HepG2 (cell line): ENCODE data around the gene POLR2H. TPM values are rescaled to one million over a fixed set of nuclear protein-coding genes. Genes with fewer than 3 reads are reported as not detected.

Experiments
- ATAC-seq: fragments of 200-7000 bp; cut with Tn5 transposase; 3 replicates; pipeline ENCODE4 v1.9.1; 2020; ENCODE audit warnings: mild to moderate bottlenecking, moderate library complexity
- BruUV-seq: library from RNA; stranded (reverse); fragments of 400-500 nt; replicated peaks from 2 replicates; lab custom pipeline; 2021; lab: Mats Ljungman, UMichigan
- CTCF ChIA-PET: fragments of 300-600 bp; formaldehyde crosslinking; extraction: SDS; loops from one replicate; lab custom pipeline; 2021; ENCODE audit warnings: low total read pairs, inconsistent platforms, low intra/inter-chr PET ratio; lab: Yijun Ruan, JAX
- POLR2A ChIA-PET: fragments of 350-600 bp; sonication (Branson Sonifier 250); formaldehyde crosslinking; loops from one replicate; lab custom pipeline; 2020; ENCODE audit warnings: antibody characterized with exemption, inconsistent platforms; lab: Yijun Ruan, JAX
- DNase-seq: peaks from one replicate; pipeline ENCODE4 v3.0.0-alpha.2; 2015; ENCODE audit warnings: low spot score
- FAIRE-seq: peaks from 3 replicates; lab custom pipeline; 2011; peaks lifted over from hg19 to GRCh38; lab: Jason Lieb, UNC
- H2AFZ ChIP-seq: one replicate; pipeline ENCODE4 v1.6.1; 2011; ENCODE audit warnings: low read length, inconsistent platforms
- H3K27ac ChIP-seq: fragments of 300-600 bp; 3 replicates; pipeline ENCODE4 v1.8.0; 2011; ENCODE audit warnings: mixed run types, mild to moderate bottlenecking, mixed read lengths, low read length, inconsistent platforms; ENCODE audit not compliant: insufficient read depth; ENCODE audit errors: extremely low read length
- H3K27me3 ChIP-seq, 2 experiments: fragments of 200-600 bp in 1 of 2; 2 replicates in 1 of 2; 3 replicates in 1 of 2; pipeline versions ENCODE4 v1.6.0 to v1.8.0; 2011; ENCODE audit warnings: low read length in 2 of 2, mild to moderate bottlenecking in 2 of 2, moderate library complexity in 2 of 2, inconsistent platforms in 1 of 2; ENCODE audit not compliant: insufficient read depth in 2 of 2, control insufficient read depth in 1 of 2
- H3K36me3 ChIP-seq, 2 experiments: fragments of 200-600 bp in 1 of 2; replicated peaks in 1 of 2; 2 replicates in 1 of 2; 3 replicates in 1 of 2; pipeline versions ENCODE4 v1.5.1 to v1.8.0; 2011; ENCODE audit warnings: low read length in 2 of 2, inconsistent platforms in 1 of 2; ENCODE audit not compliant: insufficient read depth in 2 of 2, control insufficient read depth in 1 of 2
- H3K4me1 ChIP-seq: 2 replicates; pipeline ENCODE4 v1.5.1; 2012; ENCODE audit warnings: low read length, inconsistent platforms; ENCODE audit not compliant: insufficient read depth
- H3K4me2 ChIP-seq: 2 replicates; pipeline ENCODE4 v1.6.0; 2011; ENCODE audit warnings: low read depth, low read length, inconsistent platforms
- H3K4me3 ChIP-seq, 3 experiments: fragments of 200-600 bp in 1 of 3; sonication (generic), shearing (Covaris generic) in 1 of 3; replicated peaks in 1 of 3; 2 replicates each; pipeline ENCODE4 v1.5.1; 2011 to 2016; ENCODE audit warnings: low read length in 3 of 3, inconsistent platforms in 2 of 3, low read depth in 2 of 3, mild to moderate bottlenecking in 2 of 3, control low read depth in 1 of 3, mixed read lengths in 1 of 3; ENCODE audit not compliant: insufficient read depth in 1 of 3
- H3K79me2 ChIP-seq: one replicate; pipeline ENCODE4 v1.6.1; 2011; ENCODE audit warnings: low read length, inconsistent platforms; ENCODE audit not compliant: insufficient read depth
- H3K9ac ChIP-seq: 2 replicates; pipeline ENCODE4 v1.6.0; 2011; ENCODE audit warnings: mild to moderate bottlenecking, low read depth, low read length, inconsistent platforms; ENCODE audit not compliant: insufficient read depth
- H3K9me3 ChIP-seq: 2 replicates; pipeline ENCODE4 v1.5.1; 2012; ENCODE audit warnings: mild to moderate bottlenecking, low read length
- H4K20me1 ChIP-seq: 2 replicates; pipeline ENCODE4 v1.6.0; 2011; ENCODE audit warnings: inconsistent platforms, mild to moderate bottlenecking, low read length, moderate library complexity; ENCODE audit not compliant: insufficient read depth
- BRCA1 ChIP-seq: sonication (generic); formaldehyde crosslinking; IDR thresholded peaks from 2 replicates; pipeline ENCODE4 v1.4.0; 2020; ENCODE audit warnings: missing genetic modification reagents
- CHD2 ChIP-seq: IDR thresholded peaks from 2 replicates; pipeline ENCODE4 v1.6.1; 2011; ENCODE audit warnings: low read depth, low read length, improper control_type of control experiment
- DBP ChIP-seq: sonication (generic); formaldehyde crosslinking; IDR thresholded peaks from 2 replicates; pipeline ENCODE4 v1.4.0; 2020; ENCODE audit warnings: missing genetic modification reagents; ENCODE audit errors: not compliant biosample characterization
- HMGXB4 ChIP-seq, 2 experiments: sonication (generic) in 1 of 2; formaldehyde crosslinking in 1 of 2; IDR thresholded peaks; 2 replicates each; pipeline versions ENCODE4 v1.4.0 to v1.6.1; 2018 to 2020; ENCODE audit warnings: missing genetic modification reagents in 2 of 2, borderline replicate concordance in 1 of 2, low read depth in 1 of 2, mild to moderate bottlenecking in 1 of 2, missing biosample characterization in 1 of 2
- KAT2B ChIP-seq: fragments of 150-350 bp; IDR thresholded peaks from 2 replicates; pipeline ENCODE4 v1.6.1; 2014; ENCODE audit warnings: low read depth, low read length, borderline replicate concordance
- KDM2A ChIP-seq: sonication (generic); formaldehyde crosslinking; IDR thresholded peaks from 2 replicates; pipeline ENCODE4 v1.4.0; 2020; ENCODE audit warnings: low read depth, missing genetic modification reagents, borderline replicate concordance
- MAX ChIP-seq: IDR thresholded peaks from 2 replicates; pipeline ENCODE4 v1.6.1; 2012; ENCODE audit warnings: inconsistent platforms
- MEIS2 ChIP-seq: sonication (generic); formaldehyde crosslinking; IDR thresholded peaks from 2 replicates; pipeline ENCODE4 v1.9.0; 2021; ENCODE audit warnings: mild to moderate bottlenecking, missing genetic modification reagents
- MXD3 ChIP-seq: IDR thresholded peaks from 2 replicates; pipeline ENCODE4 v1.6.1; 2016; ENCODE audit warnings: mild to moderate bottlenecking, missing biosample characterization, missing genetic modification reagents
- POGZ ChIP-seq: sonication (generic); formaldehyde crosslinking; IDR thresholded peaks from 2 replicates; pipeline ENCODE4 v1.4.0; 2020; ENCODE audit warnings: mild to moderate bottlenecking, missing genetic modification reagents
- RAD21 ChIP-seq: fragments of 450-650 bp; formaldehyde crosslinking; IDR thresholded peaks from 2 replicates; pipeline ENCODE4 v1.5.0; 2020; ENCODE audit warnings: mild to moderate bottlenecking
- SOX6 ChIP-seq, 2 experiments: fragments of 450-650 bp in 1 of 2; sonication (generic) in 1 of 2; formaldehyde crosslinking in 1 of 2; IDR thresholded peaks; 2 replicates each; pipeline versions ENCODE4 v1.4.0 to v1.6.1; 2017 to 2020; ENCODE audit warnings: antibody characterized with exemption in 1 of 2, mild to moderate bottlenecking in 1 of 2, missing genetic modification reagents in 1 of 2
- SRY ChIP-seq: sonication (generic); formaldehyde crosslinking; IDR thresholded peaks from 2 replicates; pipeline ENCODE4 v1.8.0; 2022; ENCODE audit warnings: mild to moderate bottlenecking, missing genetic modification reagents
- TEAD3 ChIP-seq: optimal IDR thresholded peaks from 2 replicates; pipeline ENCODE3; 2016; ENCODE audit warnings: borderline replicate concordance
- ZNF280D ChIP-seq: sonication (generic); formaldehyde crosslinking; IDR thresholded peaks from 2 replicates; pipeline ENCODE4 v1.5.1; 2020; ENCODE audit warnings: mild to moderate bottlenecking, missing genetic modification reagents
- ZNF292 ChIP-seq: sonication (generic); formaldehyde crosslinking; IDR thresholded peaks from 2 replicates; pipeline ENCODE4 v1.8.1; 2022; ENCODE audit warnings: mild to moderate bottlenecking, low read depth, missing genetic modification reagents, borderline replicate concordance
- WGBS: methylation state at CpG from one replicate; pipeline ENCODE4 v1.1.6; 2017; ENCODE audit warnings: low lambda C conversion rate; 5-methylcytosine and 5-hydroxymethylcytosine counted together
- in situ Hi-C: cut with HindIII; loops from 2 replicates; pipeline ENCODE4 v1.10.0; 2017; ENCODE audit warnings: low pct_unique_long_range_greater_than_20kb; ENCODE audit not compliant: extremely low pct_ligation_motif_present
- intact Hi-C: fragments of 100-400 bp; cut with micrococcal nuclease; formaldehyde crosslinking; loops from one replicate; pipeline ENCODE4 v1.10.0; 2022; ENCODE audit not compliant: unreplicated experiment
- polyA plus RNA-seq, 8 experiments: library from polyadenylated mRNA; depleted of rRNA in 3 of 8; stranded (reverse) in 7 of 8; unstranded in 1 of 8; fragments of >200 nt; fragmentation: Illumina TruSeq in 4 of 8; extraction: Trizol in 4 of 8; gene quantifications; 2 replicates each; pipeline versions ENCODE4 v1.2.1 to v1.2.3, GENCODE V29; 2011 to 2016; ENCODE audit warnings: low read depth in 4 of 8, missing spikeins in 1 of 8, mixed read lengths in 1 of 8; ENCODE audit not compliant: insufficient read depth in 1 of 8
- total RNA-seq, 5 experiments: library from RNA; depleted of rRNA; stranded (reverse); fragments of >200 nt; fragmentation: Illumina TruSeq; extraction: Trizol; gene quantifications; 2 replicates each; pipeline ENCODE4 v1.2.3, GENCODE V29; 2016; ENCODE audit warnings: low read depth in 1 of 5

Gene POLR2H
- total and polyA plus RNA-seq, 2 of the 13 experiments (the other 11 are each of a cell fraction or from before 2014, with no cell fraction given) = 118 to 194 TPM

GRCh38 chr3:184417619-184418327 lies 56.3 kb downstream of the POLR2H start:
- intact Hi-C loops = loop anchor here (2.0 to 5.0 kb wide), 5 partner anchors 39 to 125 kb away; partner anchors contain the start of gene THPO
- H4K20me1 ChIP-seq = no peaks in the 10 kb centered on the region
- ChIA-PET CTCF (interaction anchor here (0.6 to 1.0 kb wide), 2 partner anchors 47 to 103 kb away, joined by 3 read pairs; no protein-coding TSS in a partner anchor), POLR2A (interaction anchor here (0.7 to 1.8 kb wide), 2 partner anchors 46 kb away, joined by 3 to 7 read pairs; no protein-coding TSS in a partner anchor)
- no peak overlapping the region for H3K9ac ChIP-seq
- H3K27ac ChIP-seq = peak overlapping the region; percentile 74
- no TSS peak for BruUV-seq
- H3K9me3 ChIP-seq = peaks cover 3% of the 10 kb centered on the region; the same call in 1 of the 2 replicates
- H3K27me3 ChIP-seq = no peaks in the 10 kb centered on the region
- H3K4me3 ChIP-seq = peak overlapping the region in 1 of 3 experiments; percentile 52; a peak in 2 of 6 replicates
- ATAC-seq (peak; percentile 71), DNase-seq (peak; percentile 56), FAIRE-seq (peak; percentile 73)
- no peak overlapping the region for H2AFZ ChIP-seq
- 23% methylated on average over 11 of the region's 14 CpGs for WGBS
- no peaks in the 10 kb centered on the region for H3K36me3 ChIP-seq
- H3K4me2 ChIP-seq = peak overlapping the region; percentile 68
- in situ Hi-C loops = no loop called here
- H3K79me2 ChIP-seq = no peaks in the 10 kb centered on the region
- peaks cover 41% of the 10 kb centered on the region for H3K4me1 ChIP-seq
- TF ChIP-seq MAX (peak; percentile 69; the same call in 1 of the 2 replicates), KAT2B (no peak), MXD3 (CRISPR knock-in tag) (no peak), ZNF292 (CRISPR knock-in tag) (0 out of 2 replicates have a peak, but pooled peaks have one; percentile 26), KDM2A (CRISPR knock-in tag) (peak; percentile 40; the same call in 1 of the 2 replicates), ZNF280D (CRISPR knock-in tag) (no peak), RAD21 (CRISPR knock-in tag) (peak; percentile 67), SOX6 (IDR thresholded peaks at IDR 0.05) (no peak), SOX6 (CRISPR knock-in tag; IDR thresholded peaks at IDR 0.05) (peak; percentile 31; the same call in 1 of the 2 replicates), SRY (CRISPR knock-in tag) (no peak), HMGXB4 (CRISPR knock-in tag; IDR thresholded peaks at IDR 0.05; ENCODE audit: borderline replicate concordance in 1 of 2, low read depth in 1 of 2) (peak in 1 of 2 experiments; percentile 76; a peak in 1 of 4 replicates), DBP (CRISPR knock-in tag) (no peak), TEAD3 (CRISPR knock-in tag) (peak; percentile 22), MEIS2 (CRISPR knock-in tag) (no peak), POGZ (CRISPR knock-in tag) (no peak), BRCA1 (CRISPR knock-in tag) (no peak), CHD2 (no peak)
